GM10266 (cell line): Measurements from ENCODE around the gene CD8A.

ENCODE experiments used
- DNase-seq: peaks from one replicate; pipeline ENCODE4 v3.0.0; 2012; ENCODE audit errors: extremely low spot score
- CTCF ChIP-seq: IDR thresholded peaks from 2 replicates; pipeline ENCODE4 v1.5.1; 2012; ENCODE audit warnings: mild to moderate bottlenecking, low read depth; ENCODE audit not compliant: control insufficient read depth, insufficient read depth; ENCODE audit errors: missing control alignments

The CD8A gene

GRCh38 chr2:86818114-86818801, 27.5 kb upstream of the CD8A start:
- DNase-seq, result no peak
- no peak for TF ChIP-seq CTCF

- no peak for DNase-seq
- no peak for TF ChIP-seq CTCF
Observed at GRCh38 chr2:86815611-86816010, 24.9 kb upstream of the CD8A start.

- no peak for TF ChIP-seq CTCF
- DNase-seq, result no peak
Observed at GRCh38 chr2:86809481-86810121, 18.9 kb upstream of the CD8A start.

GRCh38 chr2:86808315-86809161, 17.8 kb upstream of the CD8A start:
- TF ChIP-seq CTCF, result peak; percentile 96
- peak; percentile 95 for DNase-seq

GRCh38 chr2:86807468-86808275, 17.0 kb upstream of the CD8A start:
- no peak for TF ChIP-seq CTCF
- peak; percentile 58 for DNase-seq

GRCh38 chr2:86807133-86807467, 16.4 kb upstream of the CD8A start:
- TF ChIP-seq CTCF, result no peak
- no peak for DNase-seq
